ENCODE measurements around the gene TEDDM1. TPM values are rescaled to one million over a fixed set of nuclear protein-coding genes. Genes with fewer than 3 reads are reported as not detected.
A peak's percentile ranks its signal among the peaks of the same experiment; 100 is the strongest.

Gene TEDDM1
- total RNA-seq, 1 donor from 2014 or later, result not detected

- TF ChIP-seq CTCF (IDR thresholded peaks at IDR 0.05), result no peak
These were observed 6.3 kb downstream of the TEDDM1 start for GRCh38 chr1:182394055-182394775.

GRCh38 chr1:182392050-182393028 is 8.1 kb downstream of the TEDDM1 start:
- Histone ChIP-seq H3K36me3 (peaks cover 25% of the 10 kb centered on the region), H3K4me3 (peak overlapping the region; percentile 94), H3K27me3 (no peaks in the 10 kb centered on the region), H3K27ac (peak overlapping the region; percentile 99), H3K4me1 (peaks cover 44% of the 10 kb centered on the region), H3K9me3 (no peaks in the 10 kb centered on the region)
- ATAC-seq, result peak; percentile 10
- DNase-seq, result peak; percentile 83
- TF ChIP-seq CTCF (IDR thresholded peaks at IDR 0.05), result no peak
- intact Hi-C loops (cut with DNase I), result loop anchor here (5.0 kb wide), 1 partner anchor 305 kb away; no protein-coding TSS in a partner anchor

More at GRCh38 chr1:182394055-182394775, 6.3 kb downstream of the TEDDM1 start:
- intact Hi-C loops (cut with DNase I), result loop anchor here (5.0 kb wide), 1 partner anchor 307 kb away; no protein-coding TSS in a partner anchor
- Histone ChIP-seq H3K4me3 (no peak overlapping the region), H3K27ac (peak overlapping the region; percentile 39), H3K36me3 (peaks cover 8% of the 10 kb centered on the region), H3K27me3 (no peaks in the 10 kb centered on the region), H3K4me1 (peaks cover 25% of the 10 kb centered on the region), H3K9me3 (no peaks in the 10 kb centered on the region)
- no peak for DNase-seq
- ATAC-seq, result peak; percentile 5

- DNase-seq, result peak; percentile 99
- intact Hi-C loops (cut with DNase I), result loop anchor here (5.0 kb wide), 1 partner anchor 304 kb away; no protein-coding TSS in a partner anchor
- peak; percentile 91 for ATAC-seq
These were observed 9.0 kb downstream of the TEDDM1 start, which contains the start of gene GLUL for GRCh38 chr1:182391362-182392049. TSS of gene GLUL (minus strand) at chr1:182391790. CDS start at chr1:182388737, 3,053 bp downstream.

DNA sequence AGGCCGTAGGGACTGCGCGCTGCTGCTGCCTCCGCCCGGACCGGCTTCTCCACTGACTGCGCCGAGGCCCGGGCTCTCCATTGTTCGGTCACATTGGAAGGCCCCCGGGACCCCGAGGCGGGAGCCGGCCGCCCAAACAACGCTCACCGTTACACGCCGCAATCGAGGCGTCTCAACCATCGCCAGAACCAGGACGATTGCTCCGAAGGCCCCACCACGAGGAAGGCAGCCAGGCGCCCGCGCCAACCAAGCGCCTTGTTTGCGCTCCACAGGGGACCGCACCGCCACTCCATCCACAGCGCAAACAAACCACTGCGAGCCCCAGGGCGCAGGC is 9.5 kb downstream of the TEDDM1 start:
- peak; percentile 0 for ATAC-seq
- intact Hi-C loops (cut with DNase I), result loop anchor here (5.0 kb wide), 1 partner anchor 304 kb away; no protein-coding TSS in a partner anchor
- Histone ChIP-seq H3K4me3 (peak overlapping the region; percentile 94), H3K4me1 (peaks cover 42% of the 10 kb centered on the region), H3K36me3 (peaks cover 38% of the 10 kb centered on the region), H3K27me3 (no peaks in the 10 kb centered on the region), H3K27ac (peak overlapping the region; percentile 99), H3K9me3 (no peaks in the 10 kb centered on the region)
- DNase-seq, result no peak
- peak; percentile 26 for TF ChIP-seq CTCF (IDR thresholded peaks at IDR 0.05)

More at GRCh38 chr1:182391362-182392049, 9.0 kb downstream of the TEDDM1 start, which contains the start of gene GLUL:
- Histone ChIP-seq H3K4me3 (peak within 1 kb of the TSS; percentile 94), H3K9me3 (no peaks in the 10 kb centered on the region), H3K27ac (peak within 1 kb of the TSS; percentile 99), H3K27me3 (no peaks in the 10 kb centered on the region), H3K4me1 (peaks cover 44% of the 10 kb centered on the region), H3K36me3 (peaks cover 33% of the 10 kb centered on the region)
- peak; percentile 11 for TF ChIP-seq CTCF (IDR thresholded peaks at IDR 0.05)

- H3K27me3 ChIP-seq, result no peaks in the 10 kb centered on the region
- no peak for TF ChIP-seq CTCF (IDR thresholded peaks at IDR 0.05)
- peaks cover 42% of the 10 kb centered on the region for H3K4me1 ChIP-seq
- intact Hi-C loops (cut with DNase I), result loop anchor here (5.0 kb wide), 1 partner anchor 302 kb away; no protein-coding TSS in a partner anchor
- DNase-seq (peak; percentile 64), ATAC-seq (peak; percentile 13)
- peak overlapping the region; percentile 94 for H3K4me3 ChIP-seq
- peak overlapping the region; percentile 99 for H3K27ac ChIP-seq
- H3K9me3 ChIP-seq, result no peaks in the 10 kb centered on the region
- peaks cover 52% of the 10 kb centered on the region for H3K36me3 ChIP-seq
These were observed 10.8 kb downstream of the TEDDM1 start for GRCh38 chr1:182389619-182390047.

Measured in upper lobe of right lung (tissue), 1 donor.